ENCODE results near the gene MYEOV. TPM values are rescaled to one million over a fixed set of nuclear protein-coding genes. Genes with fewer than 3 reads are reported as not detected.

MYEOV gene
- total RNA-seq, 4 donors from 2014 or later, result 0.55 to 1.1 TPM; not detected in 2

- Histone ChIP-seq H3K36me3 (no peaks in the 10 kb centered on the region), H3K27ac (no peak overlapping the region), H3K4me3 (no peak overlapping the region), H3K9me3 (no peaks in the 10 kb centered on the region), H3K4me1 (peaks cover 0 to 7% (median 0%) of the 10 kb centered on the region in 4 donors), H3K27me3 (no peaks in the 10 kb centered on the region)
- TF ChIP-seq EP300 (IDR thresholded peaks at IDR 0.05; ENCODE audit: low read depth) (no peak), POLR2A (IDR thresholded peaks at IDR 0.05) (no peak), CTCF (IDR thresholded peaks at IDR 0.05) (no peak), POLR2AphosphoS5 (IDR thresholded peaks at IDR 0.05) (no peak)
- intact Hi-C loops (cut with DNase I; ENCODE audit: low total_unique reads) (no loop called here), in situ Hi-C loops (cut with MboI; ENCODE audit: low pct_ligation_motif_present in 1 of 4, low pct_unique_long_range_greater_than_20kb in 1 of 4, low sequenced_read_pairs in 3 of 4) (no loop called here)
- 50 to 83% methylated on average over 1 to 8 of the region's 8 CpGs for WGBS, 2 donors (ENCODE audit: low coverage in 1 of 2)
- no peak for DNase-seq
Measured at GRCh38 chr11:69309631-69310280, 15.8 kb downstream of the MYEOV start.

- no peak overlapping the region for H3K27ac ChIP-seq
- WGBS, 2 donors (ENCODE audit: low coverage in 1 of 2), result 91 to 92% methylated on average over 3 to 13 of the region's 13 CpGs
- no peak overlapping the region for H3K4me3 ChIP-seq
- H3K36me3 ChIP-seq, result no peaks in the 10 kb centered on the region
- intact Hi-C loops (cut with DNase I; ENCODE audit: low total_unique reads) (no loop called here), in situ Hi-C loops (cut with MboI; ENCODE audit: low pct_ligation_motif_present in 1 of 4, low pct_unique_long_range_greater_than_20kb in 1 of 4, low sequenced_read_pairs in 3 of 4) (no loop called here)
- H3K27me3 ChIP-seq, result no peaks in the 10 kb centered on the region
- peaks cover 0 to 7% (median 0%) of the 10 kb centered on the region in 4 donors for H3K4me1 ChIP-seq
- DNase-seq, result no peak
- H3K9me3 ChIP-seq, result no peaks in the 10 kb centered on the region
- TF ChIP-seq POLR2AphosphoS5 (IDR thresholded peaks at IDR 0.05) (no peak), CTCF (IDR thresholded peaks at IDR 0.05) (no peak), EP300 (IDR thresholded peaks at IDR 0.05; ENCODE audit: low read depth) (no peak), POLR2A (IDR thresholded peaks at IDR 0.05) (no peak)
Measured at GRCh38 chr11:69310351-69310750, 16.4 kb downstream of the MYEOV start.

GRCh38 chr11:69310934-69311766 is 17.2 kb downstream of the MYEOV start:
- H3K36me3 ChIP-seq, result no peaks in the 10 kb centered on the region
- no peak overlapping the region for H3K4me3 ChIP-seq
- no peaks in the 10 kb centered on the region for H3K9me3 ChIP-seq
- 63 to 74% methylated on average over 2 to 11 of the region's 14 CpGs for WGBS, 2 donors (ENCODE audit: low coverage in 1 of 2)
- TF ChIP-seq POLR2A (IDR thresholded peaks at IDR 0.05), result no peak
- no peak for TF ChIP-seq POLR2AphosphoS5 (IDR thresholded peaks at IDR 0.05)
- TF ChIP-seq CTCF (IDR thresholded peaks at IDR 0.05), result no peak
- TF ChIP-seq EP300 (IDR thresholded peaks at IDR 0.05; ENCODE audit: low read depth), result no peak
- no peaks in the 10 kb centered on the region for H3K27me3 ChIP-seq
- in situ Hi-C loops (cut with MboI; ENCODE audit: low pct_ligation_motif_present in 1 of 4, low pct_unique_long_range_greater_than_20kb in 1 of 4, low sequenced_read_pairs in 3 of 4), result no loop called here
- DNase-seq, result no peak
- H3K4me1 ChIP-seq, result peaks cover 0 to 7% (median 0%) of the 10 kb centered on the region in 4 donors
- H3K27ac ChIP-seq, result no peak overlapping the region
- intact Hi-C loops (cut with DNase I; ENCODE audit: low total_unique reads), result no loop called here

- WGBS, 2 donors (ENCODE audit: low coverage in 1 of 2), result 33 to 48% methylated on average over 3 to 14 of the region's 14 CpGs
- Histone ChIP-seq H3K36me3 (no peaks in the 10 kb centered on the region), H3K27me3 (no peaks in the 10 kb centered on the region), H3K9me3 (no peaks in the 10 kb centered on the region), H3K27ac (no peak overlapping the region), H3K4me1 (peaks cover 0 to 7% (median 0%) of the 10 kb centered on the region in 4 donors), H3K4me3 (no peak overlapping the region)
- no peak for DNase-seq
- intact Hi-C loops (cut with DNase I; ENCODE audit: low total_unique reads) (no loop called here), in situ Hi-C loops (cut with MboI; ENCODE audit: low pct_ligation_motif_present in 1 of 4, low pct_unique_long_range_greater_than_20kb in 1 of 4, low sequenced_read_pairs in 3 of 4) (no loop called here)
- TF ChIP-seq POLR2A (IDR thresholded peaks at IDR 0.05) (no peak), POLR2AphosphoS5 (IDR thresholded peaks at IDR 0.05) (no peak), EP300 (IDR thresholded peaks at IDR 0.05; ENCODE audit: low read depth) (no peak), CTCF (IDR thresholded peaks at IDR 0.05) (no peak)
Measured at GRCh38 chr11:69311767-69312385, 17.9 kb downstream of the MYEOV start.

All from transverse colon (tissue), 4 donors.